Measurements from ENCODE around the gene ADCY5.

The ADCY5 gene

DNA sequence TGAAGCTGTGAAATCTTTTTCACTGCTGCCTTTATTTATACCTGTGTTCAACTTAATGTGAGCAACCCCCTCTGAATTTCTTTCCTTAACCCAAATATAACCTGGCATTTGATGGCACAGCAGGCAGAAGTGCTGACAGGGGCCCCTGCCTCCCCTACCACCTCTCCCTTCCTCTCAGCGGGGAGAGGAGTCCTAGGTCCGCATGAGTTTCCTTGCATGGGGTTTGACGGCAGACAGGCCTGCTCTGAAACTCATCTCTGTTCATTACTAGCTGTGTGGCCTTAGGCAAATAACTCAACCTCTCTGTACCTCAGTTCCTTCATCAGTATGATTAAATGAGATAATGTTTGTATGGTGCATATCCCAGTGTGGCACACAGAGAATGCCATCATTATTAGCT is 167.5 kb downstream of the ADCY5 start:
- Mint-ChIP-seq H3K9me3 (no peaks in the 10 kb centered on the region), H3K4me3 (no peak overlapping the region), H3K4me1 (no peaks in the 10 kb centered on the region), H3K36me3 (ENCODE audit: low read depth) (no peaks in the 10 kb centered on the region), H3K27ac (no peak overlapping the region), H3K27me3 (ENCODE audit: low read depth, poor library complexity) (peaks cover 21% of the 10 kb centered on the region)
- DNase-seq, result no peak
- TF ChIP-seq, protein P1, sequence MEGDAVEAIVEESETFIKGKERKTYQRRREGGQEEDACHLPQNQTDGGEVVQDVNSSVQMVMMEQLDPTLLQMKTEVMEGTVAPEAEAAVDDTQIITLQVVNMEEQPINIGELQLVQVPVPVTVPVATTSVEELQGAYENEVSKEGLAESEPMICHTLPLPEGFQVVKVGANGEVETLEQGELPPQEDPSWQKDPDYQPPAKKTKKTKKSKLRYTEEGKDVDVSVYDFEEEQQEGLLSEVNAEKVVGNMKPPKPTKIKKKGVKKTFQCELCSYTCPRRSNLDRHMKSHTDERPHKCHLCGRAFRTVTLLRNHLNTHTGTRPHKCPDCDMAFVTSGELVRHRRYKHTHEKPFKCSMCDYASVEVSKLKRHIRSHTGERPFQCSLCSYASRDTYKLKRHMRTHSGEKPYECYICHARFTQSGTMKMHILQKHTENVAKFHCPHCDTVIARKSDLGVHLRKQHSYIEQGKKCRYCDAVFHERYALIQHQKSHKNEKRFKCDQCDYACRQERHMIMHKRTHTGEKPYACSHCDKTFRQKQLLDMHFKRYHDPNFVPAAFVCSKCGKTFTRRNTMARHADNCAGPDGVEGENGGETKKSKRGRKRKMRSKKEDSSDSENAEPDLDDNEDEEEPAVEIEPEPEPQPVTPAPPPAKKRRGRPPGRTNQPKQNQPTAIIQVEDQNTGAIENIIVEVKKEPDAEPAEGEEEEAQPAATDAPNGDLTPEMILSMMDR (IDR thresholded peaks at IDR 0.05), result no peak

DNA sequence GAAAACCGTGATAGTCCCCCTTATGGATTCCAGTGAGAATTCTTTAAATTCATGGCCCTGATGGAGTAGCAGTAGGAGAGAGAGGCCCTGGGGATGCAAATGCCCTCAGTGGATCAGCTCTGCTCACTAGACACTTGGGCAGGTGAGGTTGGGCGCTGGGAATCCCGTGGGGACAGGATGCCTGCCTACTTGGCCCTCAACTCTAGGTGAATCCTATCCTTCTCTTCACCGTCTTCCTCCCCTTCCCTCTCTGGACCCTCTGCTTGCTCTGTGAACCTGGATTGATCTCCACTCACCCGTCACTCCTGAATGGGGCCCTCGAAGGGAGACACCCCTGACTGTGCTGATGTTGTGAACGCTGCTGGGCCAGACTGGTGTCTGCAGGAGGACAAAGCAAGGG is 169.8 kb downstream of the ADCY5 start:
- Mint-ChIP-seq H3K4me3 (no peak overlapping the region), H3K9me3 (no peaks in the 10 kb centered on the region), H3K4me1 (no peaks in the 10 kb centered on the region), H3K27ac (no peak overlapping the region), H3K36me3 (ENCODE audit: low read depth) (no peaks in the 10 kb centered on the region), H3K27me3 (ENCODE audit: low read depth, poor library complexity) (peaks cover 21% of the 10 kb centered on the region)
- TF ChIP-seq, protein P1 (IDR thresholded peaks at IDR 0.05), result no peak
- no peak for DNase-seq

DNA sequence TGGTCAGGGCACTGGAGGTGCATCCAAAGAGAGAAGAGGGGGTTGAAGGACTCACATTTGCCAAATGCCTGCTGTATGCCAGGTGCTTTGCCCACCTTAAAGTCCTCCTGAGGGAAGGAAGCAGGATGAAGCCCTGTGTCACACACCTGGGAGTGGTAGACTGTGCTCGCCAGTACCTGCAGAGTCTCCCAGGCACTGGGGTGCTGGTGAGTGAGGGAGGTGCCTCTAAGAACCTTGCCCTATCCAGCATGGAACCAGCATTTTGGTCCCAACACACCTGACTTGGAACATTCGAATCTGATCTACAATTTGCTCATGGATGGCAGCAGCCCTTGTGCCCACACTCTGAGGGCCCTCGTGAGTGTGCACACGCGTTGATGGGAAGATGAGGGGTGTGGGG is 170.4 kb downstream of the ADCY5 start:
- Mint-ChIP-seq H3K36me3 (ENCODE audit: low read depth) (no peaks in the 10 kb centered on the region), H3K27me3 (ENCODE audit: low read depth, poor library complexity) (peaks cover 21% of the 10 kb centered on the region), H3K4me3 (no peak overlapping the region), H3K4me1 (no peaks in the 10 kb centered on the region), H3K9me3 (no peaks in the 10 kb centered on the region), H3K27ac (no peak overlapping the region)
- TF ChIP-seq, protein P1 (IDR thresholded peaks at IDR 0.05), result no peak
- no peak for DNase-seq

DNA sequence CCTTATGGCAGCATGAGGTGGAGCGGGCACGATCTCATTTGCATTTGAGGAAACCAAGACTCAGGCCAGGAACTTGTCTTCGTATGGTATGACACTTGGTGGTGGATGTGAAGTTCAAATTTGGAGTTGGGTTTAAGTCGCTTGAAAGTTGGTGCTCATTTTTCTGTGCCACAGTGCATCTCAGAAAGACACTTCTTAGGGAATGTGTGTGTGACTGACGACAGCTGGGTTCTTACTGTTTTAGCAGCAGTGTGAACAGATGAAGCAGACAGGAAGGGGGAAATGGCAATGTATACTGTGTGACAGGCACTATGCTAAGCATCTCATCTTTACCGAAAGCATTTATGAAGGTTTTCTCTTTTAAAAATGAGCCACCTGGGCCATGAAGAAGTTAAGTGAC is 171.8 kb downstream of the ADCY5 start:
- TF ChIP-seq, protein P1 (IDR thresholded peaks at IDR 0.05), result no peak
- no peaks in the 10 kb centered on the region for H3K9me3 Mint-ChIP-seq
- H3K27me3 Mint-ChIP-seq (ENCODE audit: low read depth, poor library complexity), result peaks cover 19% of the 10 kb centered on the region
- H3K4me3 Mint-ChIP-seq, result no peak overlapping the region
- H3K4me1 Mint-ChIP-seq, result no peaks in the 10 kb centered on the region
- no peak overlapping the region for H3K27ac Mint-ChIP-seq
- H3K36me3 Mint-ChIP-seq (ENCODE audit: low read depth), result peaks cover 5% of the 10 kb centered on the region
- no peak for DNase-seq

DNA sequence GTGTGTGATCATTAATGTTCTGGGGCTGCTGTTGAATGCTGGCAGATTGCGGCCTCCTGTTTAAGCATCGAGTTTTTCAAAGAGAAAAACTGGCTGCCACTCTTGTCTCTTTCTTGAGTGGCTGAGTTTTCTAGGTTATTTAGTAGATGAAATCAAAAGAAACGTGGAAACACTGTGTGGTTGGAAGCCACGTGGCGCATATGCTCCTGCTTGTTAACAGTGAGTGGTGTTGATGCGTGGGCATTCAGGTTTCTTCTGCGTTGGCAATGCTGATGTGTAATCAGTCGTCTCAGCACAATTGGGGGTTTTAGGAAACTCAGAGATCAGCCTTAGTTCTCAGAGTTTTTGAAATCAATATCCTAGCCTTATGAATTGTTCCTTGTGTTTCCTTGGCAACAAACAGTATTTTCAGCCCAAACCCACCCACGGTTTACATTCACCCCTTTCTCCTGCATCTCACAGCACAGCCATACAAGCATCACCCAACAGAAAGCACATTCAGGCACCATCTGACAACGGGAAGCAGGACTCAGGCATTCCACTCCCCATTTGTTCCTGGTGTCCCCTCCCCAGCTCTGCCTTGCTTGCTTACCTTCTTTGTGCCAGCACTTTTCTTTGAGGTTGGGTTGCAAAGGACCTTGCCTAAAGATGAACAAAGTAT is 172.4 kb downstream of the ADCY5 start:
- H3K36me3 Mint-ChIP-seq (ENCODE audit: low read depth), result peaks cover 11% of the 10 kb centered on the region
- no peaks in the 10 kb centered on the region for H3K9me3 Mint-ChIP-seq
- H3K4me1 Mint-ChIP-seq, result no peaks in the 10 kb centered on the region
- TF ChIP-seq, protein P1 (IDR thresholded peaks at IDR 0.05), result no peak
- H3K4me3 Mint-ChIP-seq, result no peak overlapping the region
- H3K27me3 Mint-ChIP-seq (ENCODE audit: low read depth, poor library complexity), result peaks cover 18% of the 10 kb centered on the region
- no peak for DNase-seq
- no peak overlapping the region for H3K27ac Mint-ChIP-seq

DNA sequence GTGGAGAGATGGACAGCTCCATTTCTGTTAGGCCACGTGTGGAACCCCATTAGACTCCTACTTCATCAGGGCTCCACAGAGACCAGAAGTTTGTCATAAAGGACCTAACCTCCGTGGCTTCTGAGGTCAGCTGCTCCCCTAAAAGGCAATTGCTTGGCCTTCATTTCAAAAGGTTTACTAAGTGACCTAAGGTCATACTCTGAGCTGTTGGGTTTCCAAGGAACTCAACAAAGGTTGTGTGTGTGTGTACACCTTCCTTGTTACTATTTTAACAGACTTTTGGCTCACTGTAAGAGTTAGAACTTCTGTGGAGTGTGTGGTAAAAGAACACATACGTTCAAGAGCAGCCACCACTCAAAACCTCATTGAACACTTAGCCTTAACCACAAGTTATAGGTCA is 173.2 kb downstream of the ADCY5 start:
- no peaks in the 10 kb centered on the region for H3K9me3 Mint-ChIP-seq
- DNase-seq, result no peak
- no peak overlapping the region for H3K27ac Mint-ChIP-seq
- no peaks in the 10 kb centered on the region for H3K4me1 Mint-ChIP-seq
- H3K36me3 Mint-ChIP-seq (ENCODE audit: low read depth), result peaks cover 15% of the 10 kb centered on the region
- peaks cover 11% of the 10 kb centered on the region for H3K27me3 Mint-ChIP-seq (ENCODE audit: low read depth, poor library complexity)
- no peak overlapping the region for H3K4me3 Mint-ChIP-seq
- TF ChIP-seq, protein P1 (IDR thresholded peaks at IDR 0.05), result no peak
